GM12878 (cell line): ENCODE data around the gene MT1B. TPM values are rescaled to one million over a fixed set of nuclear protein-coding genes. Genes with fewer than 3 reads are reported as not detected.

ENCODE experiments used
- CHD2 ChIP-seq: IDR thresholded peaks from 2 replicates; pipeline ENCODE4 v1.6.1; 2011; ENCODE audit warnings: low read depth, low read length, improper control_type of control experiment, borderline replicate concordance
- CUX1 ChIP-seq: IDR thresholded peaks from 2 replicates; pipeline ENCODE4 v1.6.1; 2012; ENCODE audit warnings: improper control_type of control experiment, low read depth, low read length; ENCODE audit not compliant: insufficient replicate concordance
- DPF2 ChIP-seq: fragments of 450-650 bp; IDR thresholded peaks from 2 replicates; pipeline ENCODE4 v1.6.1; 2017; ENCODE audit warnings: mild to moderate bottlenecking
- JUNB ChIP-seq: IDR thresholded peaks from 2 replicates; pipeline ENCODE4 v1.6.1; 2016; ENCODE audit warnings: antibody characterized with exemption, mild to moderate bottlenecking
- MLLT1 ChIP-seq: fragments of 450-650 bp; IDR thresholded peaks from 2 replicates; pipeline ENCODE4 v1.6.1; 2016; ENCODE audit warnings: mild to moderate bottlenecking
- MXI1 ChIP-seq: fragments of 150-350 bp; IDR thresholded peaks from 2 replicates; pipeline ENCODE4 v1.6.1; 2011; ENCODE audit warnings: low read depth, mild to moderate bottlenecking, inconsistent platforms, low read length, improper control_type of control experiment
- NFYA ChIP-seq: IDR thresholded peaks from 2 replicates; pipeline ENCODE4 v1.6.1; 2011; ENCODE audit warnings: low read depth, mild to moderate bottlenecking, low read length, improper control_type of control experiment, borderline replicate concordance
- POLR2AphosphoS5 ChIP-seq: IDR thresholded peaks from 2 replicates; pipeline ENCODE4 v1.6.1; 2011; ENCODE audit warnings: mild to moderate bottlenecking, low read length, inconsistent platforms
- SREBF1 ChIP-seq: IDR thresholded peaks from 2 replicates; pipeline ENCODE4 v1.6.1; 2012; ENCODE audit warnings: mild to moderate bottlenecking, low read length
- TCF7 ChIP-seq: IDR thresholded peaks from 2 replicates; pipeline ENCODE4 v1.6.1; 2014; ENCODE audit warnings: antibody characterized with exemption, borderline replicate concordance
- polyA plus RNA-seq, 11 experiments: library from polyadenylated mRNA; depleted of rRNA in 4 of 11; unstranded in 6 of 11; stranded (reverse) in 5 of 11; fragments of >200 nt; fragmentation: Nextera tagmentation in 4 of 11; fragmentation: Illumina TruSeq in 1 of 11; extraction: Ambion mirVana in 4 of 11; extraction: Trizol in 1 of 11; gene quantifications; 1 replicate in 1 of 11; 2 replicates in 10 of 11; pipeline versions ENCODE4 v1.2.1 to v1.2.3, GENCODE V29; 2011 to 2016; ENCODE audit warnings: inconsistent platforms in 2 of 11, missing spikeins in 2 of 11, low read depth in 1 of 11
- total RNA-seq, 4 experiments: library from RNA; depleted of rRNA in 3 of 4; stranded (reverse); fragments of >200 nt in 3 of 4; fragmentation: Illumina TruSeq in 1 of 4; extraction: Trizol in 1 of 4; gene quantifications; 2 replicates each; pipeline versions ENCODE4 v1.2.1 to v1.2.3, GENCODE V29; 2013 to 2021

The MT1B gene
- total and polyA plus RNA-seq, 10 of the 15 experiments (the other 5 are each of a cell fraction or from before 2014, with no cell fraction given): not detected

GRCh38 chr16:56615353-56615752, 36.3 kb upstream of the MT1B start (continued):
- TF ChIP-seq JUNB: no peak
- no peak for TF ChIP-seq NFYA
- TF ChIP-seq POLR2AphosphoS5: no peak
- no peak for TF ChIP-seq TCF7
- no peak for TF ChIP-seq MLLT1
- TF ChIP-seq CUX1: no peak
- TF ChIP-seq DPF2: no peak
- no peak for TF ChIP-seq SREBF1
- no peak for TF ChIP-seq CHD2
- TF ChIP-seq MXI1: no peak
